ENCODE measurements around the gene ARPC4.
"Not testable (repeated sequence)": the region's sequence is repeated elsewhere in the genome, so short reads cannot be mapped to it uniquely, and the experiment has no call there.

ARPC4 gene

DNA sequence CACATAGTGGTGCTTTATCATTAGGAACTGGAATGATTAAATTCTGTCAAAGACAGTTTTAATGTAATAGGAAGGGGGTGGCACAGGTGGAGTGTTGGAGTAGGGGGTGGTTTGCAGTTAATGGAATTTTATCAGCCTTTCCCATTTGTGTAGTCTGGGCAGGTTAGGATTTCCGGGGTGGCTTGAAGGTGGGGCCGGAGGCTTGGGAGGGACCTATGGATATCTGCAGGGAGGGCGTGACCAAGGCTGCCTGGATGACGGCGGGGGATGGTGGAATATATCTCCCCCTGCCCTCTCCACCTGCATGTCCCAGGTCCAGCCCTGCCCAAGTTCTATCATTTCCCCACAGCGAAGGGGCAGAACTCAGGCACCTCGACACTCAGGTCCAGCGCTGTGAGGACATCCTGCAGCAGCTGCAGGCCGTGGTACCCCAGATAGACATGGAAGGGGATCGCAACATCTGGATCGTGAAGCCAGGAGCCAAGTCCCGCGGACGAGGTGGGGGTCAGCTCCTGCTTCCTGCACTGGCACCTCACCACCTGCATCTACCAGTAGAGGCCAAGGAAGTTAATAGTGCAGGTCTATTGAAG lies 32.7 kb downstream of the ARPC4 start:
- DNase-seq = no peak

DNA sequence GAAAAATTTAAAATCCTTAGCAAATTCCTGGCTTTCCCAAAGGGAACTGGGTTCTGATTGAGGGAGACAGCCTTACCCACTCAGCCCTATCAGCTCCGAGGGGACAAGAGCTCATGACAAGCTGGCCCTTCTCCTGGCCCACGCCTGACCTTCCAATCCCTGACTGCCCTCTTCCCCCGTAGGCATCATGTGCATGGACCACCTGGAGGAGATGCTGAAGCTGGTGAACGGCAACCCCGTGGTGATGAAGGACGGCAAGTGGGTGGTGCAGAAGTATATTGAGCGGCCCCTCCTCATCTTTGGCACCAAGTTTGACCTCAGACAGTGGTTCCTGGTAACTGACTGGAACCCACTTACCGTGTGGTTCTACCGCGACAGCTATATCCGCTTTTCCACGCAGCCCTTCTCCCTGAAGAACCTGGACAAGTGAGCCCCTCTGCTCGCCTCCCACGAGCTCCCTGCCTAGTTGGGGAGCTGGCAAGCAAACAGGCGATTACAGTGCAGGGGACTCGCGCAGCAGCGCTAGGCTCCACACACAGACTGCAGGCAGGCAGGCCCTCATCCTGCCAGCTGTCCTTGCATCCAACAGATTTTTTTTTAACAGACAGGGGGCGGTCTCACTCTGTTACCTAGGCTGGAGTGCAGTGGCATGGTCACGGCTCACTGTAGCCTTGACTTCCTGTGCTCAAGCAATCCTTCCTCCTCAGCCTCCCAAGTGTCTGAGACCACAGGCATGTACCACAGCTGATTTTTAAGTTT lies 34.1 kb downstream of the ARPC4 start:
- peak in 1 of 2 donors; percentile 34 for DNase-seq

DNA sequence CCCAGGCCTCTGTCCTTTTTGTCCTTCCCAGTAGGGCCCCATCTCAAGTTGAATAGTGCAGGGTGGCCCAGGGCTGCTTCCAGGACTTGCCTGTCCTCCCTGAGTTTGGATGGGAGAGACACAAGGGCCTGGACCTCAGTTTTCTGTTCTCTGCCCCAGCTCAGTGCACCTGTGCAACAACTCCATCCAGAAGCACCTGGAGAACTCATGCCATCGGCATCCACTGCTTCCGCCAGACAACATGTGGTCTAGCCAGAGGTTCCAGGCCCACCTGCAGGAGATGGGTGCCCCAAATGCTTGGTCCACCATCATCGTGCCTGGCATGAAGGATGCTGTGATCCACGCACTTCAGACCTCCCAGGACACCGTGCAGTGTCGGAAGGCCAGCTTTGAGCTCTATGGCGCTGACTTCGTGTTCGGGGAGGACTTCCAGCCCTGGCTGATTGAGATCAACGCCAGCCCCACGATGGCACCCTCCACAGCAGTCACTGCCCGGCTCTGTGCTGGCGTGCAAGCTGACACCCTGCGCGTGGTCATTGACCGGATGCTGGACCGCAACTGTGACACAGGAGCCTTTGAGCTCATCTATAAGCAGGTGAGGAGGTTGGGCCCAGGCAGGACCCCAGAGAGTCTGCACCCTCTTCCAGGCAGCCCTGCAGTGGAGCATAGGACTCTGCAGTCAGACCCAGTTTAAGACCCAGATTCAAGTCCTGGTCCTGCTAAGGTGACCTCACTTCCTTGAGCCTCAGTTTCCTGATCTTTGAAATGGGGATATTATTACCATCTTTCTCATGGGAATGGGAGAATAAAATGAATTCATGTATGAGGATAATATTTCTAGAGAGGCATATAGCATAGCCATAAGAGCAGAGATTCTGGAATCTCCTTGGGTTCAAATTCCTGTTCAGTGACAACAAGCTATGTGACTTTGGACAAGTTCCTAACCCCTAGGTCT lies 36.2 kb downstream of the ARPC4 start:
- DNase-seq = no peak

DNA sequence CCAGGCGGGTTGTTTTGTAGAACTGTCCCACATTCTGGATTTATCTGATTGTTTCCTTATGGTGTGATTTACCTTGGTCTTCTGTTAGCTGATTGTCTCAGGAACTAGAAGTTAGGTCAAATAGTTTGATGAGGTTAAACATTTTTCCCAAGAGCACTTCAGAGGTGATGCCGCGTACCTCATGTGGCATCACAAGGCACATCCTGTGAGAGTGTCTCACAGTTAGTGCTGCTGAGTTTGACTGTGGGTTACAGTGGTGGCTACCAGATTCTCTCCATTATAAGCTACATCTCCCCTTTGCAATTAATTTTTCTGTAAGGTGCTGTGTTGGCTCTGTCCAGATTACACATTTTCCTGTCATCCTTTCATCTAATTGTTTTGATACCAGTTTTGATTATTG lies 38.4 kb downstream of the ARPC4 start:
- DNase-seq = no peak

DNA sequence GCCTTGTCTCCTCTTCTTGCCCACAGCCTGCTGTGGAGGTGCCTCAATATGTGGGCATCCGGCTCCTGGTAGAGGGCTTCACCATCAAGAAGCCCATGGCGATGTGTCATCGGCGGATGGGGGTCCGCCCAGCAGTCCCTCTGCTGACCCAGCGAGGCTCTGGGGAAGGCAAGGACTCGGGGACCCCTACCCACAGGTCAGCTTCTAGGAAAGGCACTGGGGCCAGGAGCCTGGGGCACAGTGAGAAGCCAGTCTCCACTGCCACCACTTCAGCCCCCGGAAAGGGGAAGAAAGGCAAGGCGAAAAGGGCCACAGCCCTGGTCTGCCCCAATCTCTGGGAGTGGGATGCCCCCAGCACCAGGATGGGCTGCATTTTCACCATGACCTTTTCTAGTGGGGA lies 40.2 kb downstream of the ARPC4 start:
- DNase-seq = no peak

DNA sequence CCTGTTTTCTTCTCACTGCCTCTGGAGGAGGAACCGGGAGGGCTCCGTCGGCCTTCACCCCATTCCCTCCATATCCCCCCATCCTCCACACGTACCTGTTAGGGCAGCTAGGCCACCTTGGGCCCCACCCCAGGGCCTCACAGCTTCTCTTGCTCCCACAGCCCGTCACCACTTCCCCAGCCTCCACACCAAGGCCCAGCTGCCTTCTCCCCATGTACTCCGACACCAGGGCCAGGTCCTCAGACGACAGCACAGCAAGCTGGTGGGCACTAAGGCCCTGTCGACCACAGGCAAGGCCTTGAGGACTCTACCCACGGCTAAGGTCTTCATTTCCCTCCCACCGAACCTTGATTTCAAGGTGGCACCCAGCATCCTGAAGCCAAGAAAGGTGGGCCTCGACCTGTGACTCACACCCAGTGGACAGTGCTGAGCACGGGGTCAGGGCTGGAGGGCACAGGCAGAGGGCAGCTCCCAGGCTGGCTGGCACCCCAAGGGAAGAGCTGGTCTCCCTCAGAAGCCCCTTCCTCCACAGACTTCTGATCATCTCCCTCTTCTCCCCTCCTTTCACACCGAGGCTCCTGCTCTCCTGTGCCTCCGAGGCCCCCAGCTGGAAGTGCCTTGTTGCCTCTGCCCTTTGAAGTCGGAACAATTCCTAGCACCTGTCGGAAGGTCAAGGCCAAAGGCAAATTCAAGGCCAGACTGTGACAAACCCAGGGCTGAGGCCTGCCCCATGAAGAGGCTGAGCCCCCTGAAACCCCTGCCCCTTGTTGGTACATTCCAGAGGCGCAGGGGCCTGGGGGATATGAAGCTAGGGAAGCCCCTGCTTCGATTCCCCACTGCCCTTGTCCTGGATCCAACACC lies 41.9 kb downstream of the ARPC4 start:
- DNase-seq = no peak

DNA sequence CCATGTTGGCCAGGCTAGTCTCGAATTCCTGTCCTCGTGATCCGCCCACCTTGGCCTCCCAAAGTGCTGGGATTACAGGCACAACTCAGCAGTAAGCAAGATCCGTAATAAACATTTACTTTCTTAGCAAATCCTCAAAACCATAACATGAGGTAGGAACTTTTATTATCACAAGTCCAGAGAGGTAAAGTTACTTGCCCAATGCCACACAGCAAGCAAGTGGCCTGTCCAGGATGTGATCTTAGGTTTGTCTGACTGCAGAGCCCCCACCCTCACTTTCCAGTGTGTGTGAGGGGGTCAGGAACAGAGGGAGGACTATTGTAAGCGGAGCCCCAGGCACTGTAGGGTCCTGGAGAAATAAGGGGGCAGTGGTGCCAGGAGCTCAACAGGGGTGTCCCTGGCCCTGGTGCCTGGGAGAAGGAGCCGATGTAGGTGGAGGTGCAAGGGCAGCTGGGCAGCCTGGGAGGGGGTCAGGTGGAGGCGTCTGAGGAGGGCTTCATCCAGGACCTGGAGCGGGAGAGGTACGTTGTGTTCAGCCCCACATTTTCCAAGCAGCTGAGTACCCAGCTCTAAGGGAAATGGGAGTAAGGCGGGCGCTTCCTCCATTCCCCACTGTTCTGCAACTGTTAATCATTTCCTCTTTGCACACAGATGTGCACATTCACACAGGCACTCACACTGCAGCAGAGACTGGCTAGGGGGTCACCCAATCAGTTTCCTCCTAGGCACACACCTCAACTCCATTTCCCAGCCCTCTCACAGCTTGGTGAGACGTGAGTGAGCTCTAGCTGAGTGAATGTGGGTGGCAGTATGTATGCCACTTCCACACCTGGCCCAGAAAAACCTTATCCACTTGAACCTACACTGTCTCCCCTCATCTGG lies 45.1 kb downstream of the ARPC4 start:
- peak in 1 of 2 donors; percentile 50 for DNase-seq

DNA sequence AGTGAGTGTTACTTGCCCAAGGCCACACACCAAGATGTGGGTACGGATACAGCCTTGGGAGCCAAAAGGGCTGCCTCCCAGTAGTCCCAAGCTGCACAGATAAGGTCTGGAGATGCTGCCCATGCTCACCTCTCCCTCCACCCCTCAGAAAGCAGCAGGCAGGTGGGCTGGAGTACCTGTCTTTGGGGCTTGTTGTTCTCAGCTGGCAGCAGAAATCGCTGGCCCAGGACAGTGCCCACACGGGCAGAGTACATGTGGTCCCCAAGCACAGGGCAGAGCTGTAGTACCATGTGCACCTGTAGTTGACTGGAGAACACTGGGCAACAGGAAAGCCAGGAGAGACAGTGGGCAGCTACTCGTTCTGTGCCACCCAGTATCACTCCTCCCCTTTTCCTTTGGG lies 46.0 kb downstream of the ARPC4 start:
- DNase-seq = no peak

DNA sequence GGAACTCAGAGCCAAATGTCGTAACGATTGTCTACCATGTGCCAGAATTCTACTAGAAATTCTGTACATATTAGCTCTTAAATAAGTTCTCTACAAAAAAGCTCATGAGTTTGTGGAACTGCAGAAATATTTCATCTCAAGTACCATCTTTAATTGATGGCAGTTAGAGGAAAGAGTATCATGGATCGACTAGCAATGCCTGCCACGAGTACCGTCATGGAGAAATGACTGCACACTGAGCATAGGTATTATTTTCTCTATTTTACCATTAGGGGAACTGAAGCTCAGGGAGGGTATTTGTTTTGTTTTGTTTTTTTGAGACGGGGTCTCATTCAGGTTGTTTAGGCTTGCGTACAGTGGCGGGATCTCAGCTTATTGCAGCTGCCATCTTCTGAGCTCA lies 48.1 kb downstream of the ARPC4 start:
- DNase-seq = no peak

DNA sequence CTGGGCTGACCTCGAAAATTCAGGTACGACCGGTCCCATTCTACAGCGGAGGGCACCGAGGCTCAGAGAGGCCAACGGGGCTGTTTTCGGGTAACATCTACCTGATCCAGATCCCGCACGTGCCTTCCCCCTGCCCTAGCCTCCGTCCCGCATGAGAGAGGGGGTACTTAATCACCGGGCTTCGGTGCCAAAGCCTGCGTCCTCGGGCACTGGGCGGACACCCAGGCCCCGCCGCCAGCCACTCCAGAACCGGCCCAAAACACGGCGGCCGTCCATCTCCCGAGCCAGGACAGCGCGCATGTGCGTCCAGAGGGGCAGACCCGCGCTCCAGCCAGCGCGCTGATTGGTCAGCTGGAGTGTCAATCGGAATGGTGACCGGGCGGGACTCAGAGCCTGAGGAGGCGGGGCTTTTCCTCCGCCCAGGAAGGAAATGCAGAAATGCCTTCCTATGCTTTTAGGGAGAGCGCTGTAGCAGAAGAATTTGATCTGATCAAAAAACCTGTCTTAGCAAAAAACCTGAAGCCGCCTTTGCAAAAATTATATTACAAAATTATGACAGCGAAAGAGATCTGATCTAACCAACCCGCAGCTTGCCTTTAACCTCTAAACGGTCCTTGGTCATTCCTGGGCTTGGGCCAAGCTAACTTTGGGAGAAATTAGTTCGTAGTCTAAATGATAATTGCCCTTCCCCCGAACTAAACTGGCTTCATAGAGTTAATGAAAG lies 51.0 kb downstream of the ARPC4 start, which contains the start of gene RPUSD3:
Gene RPUSD3 (minus strand): TSS at position 294 of the 724 bp plus-strand sequence. CDS start 18 bp downstream, at position 276.
- DNase-seq = peak; percentile 83 to 89

DNA sequence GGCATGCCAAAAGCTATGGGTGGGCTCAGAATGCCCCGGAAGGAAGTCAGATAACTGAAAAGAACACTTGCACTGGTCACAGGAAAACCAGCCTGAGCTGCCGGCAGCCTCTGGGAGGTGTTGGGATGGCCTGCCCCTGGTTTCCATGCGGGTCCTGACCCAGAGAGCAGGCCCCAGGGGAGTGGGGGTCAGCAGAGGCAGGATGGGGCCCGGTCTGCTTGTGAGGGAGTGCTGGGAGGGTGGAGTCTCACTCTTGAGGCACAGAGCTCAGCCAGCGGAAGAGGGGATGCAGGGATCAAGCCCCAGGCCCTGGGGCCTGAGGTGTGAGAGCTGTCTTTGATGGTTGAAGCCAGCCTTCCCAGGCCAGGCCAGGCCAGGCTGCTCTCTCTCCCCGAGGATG lies 53.3 kb downstream of the ARPC4 start:
- no peak for DNase-seq

DNA sequence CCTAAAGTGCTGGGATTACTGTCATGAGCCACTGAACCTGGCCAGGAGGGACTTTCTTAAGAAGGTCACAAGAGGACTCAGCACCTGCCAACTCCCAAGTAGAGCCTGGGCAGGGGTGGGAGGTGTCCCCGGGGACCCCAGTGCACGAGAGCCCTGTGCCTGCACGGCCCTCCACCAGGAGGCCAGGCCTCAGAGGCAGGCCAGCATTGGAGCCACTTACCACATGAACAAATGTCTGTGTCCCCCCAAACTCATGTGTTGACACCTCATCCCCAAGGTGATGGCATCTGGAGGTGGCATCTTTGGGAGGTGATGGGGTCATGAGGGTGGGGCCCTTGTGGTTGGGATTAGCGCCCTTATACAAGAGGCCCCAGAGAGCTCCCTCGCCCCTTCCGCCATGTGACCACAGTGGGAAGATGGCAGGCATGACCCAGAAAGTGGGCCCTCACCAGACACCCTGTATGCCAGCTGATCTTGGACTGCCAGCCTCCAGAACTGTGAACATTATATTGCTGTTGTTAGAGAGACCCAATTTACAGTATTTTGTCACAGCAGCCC lies 54.1 kb downstream of the ARPC4 start:
- no peak for DNase-seq

DNA sequence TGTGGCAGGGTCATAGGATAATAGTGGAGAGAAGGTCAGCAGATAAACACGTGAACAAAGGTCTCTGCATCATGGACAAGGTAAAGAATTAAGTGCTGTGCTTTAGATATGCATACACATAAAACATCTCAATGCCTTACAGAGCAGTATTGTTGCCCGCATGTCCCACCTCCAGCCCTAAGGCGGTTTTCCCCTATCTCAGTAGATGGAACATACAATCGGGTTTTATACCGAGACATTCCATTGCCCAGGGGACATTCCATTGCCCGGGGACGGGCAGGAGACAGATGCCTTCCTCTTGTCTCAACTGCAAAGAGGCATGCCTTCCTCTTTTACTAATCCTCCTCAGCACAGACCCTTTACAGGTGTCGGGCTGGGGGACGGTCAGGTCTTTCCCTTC lies 55.0 kb downstream of the ARPC4 start:
- not testable (repeated sequence) for DNase-seq

DNA sequence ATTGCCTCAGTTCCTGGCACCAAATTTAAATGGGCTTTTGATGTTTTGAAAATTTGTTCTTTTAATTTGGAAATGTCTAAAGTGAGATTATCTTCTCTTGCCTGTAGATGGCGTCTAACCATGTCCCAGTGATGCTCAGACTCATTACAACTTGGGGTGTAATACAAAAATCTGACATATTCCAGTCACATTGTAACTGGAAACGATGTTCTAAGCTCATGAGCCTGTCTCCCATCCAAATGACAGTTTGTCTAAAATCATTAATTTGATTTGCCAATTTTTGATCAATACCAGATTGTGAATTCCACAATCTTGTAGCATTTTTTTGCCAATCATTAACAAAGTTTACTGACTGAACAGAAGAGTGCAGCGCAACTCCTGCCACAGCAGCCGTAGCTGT lies 56.0 kb downstream of the ARPC4 start:
- peak in 1 of 2 donors; percentile 6 for DNase-seq

DNA sequence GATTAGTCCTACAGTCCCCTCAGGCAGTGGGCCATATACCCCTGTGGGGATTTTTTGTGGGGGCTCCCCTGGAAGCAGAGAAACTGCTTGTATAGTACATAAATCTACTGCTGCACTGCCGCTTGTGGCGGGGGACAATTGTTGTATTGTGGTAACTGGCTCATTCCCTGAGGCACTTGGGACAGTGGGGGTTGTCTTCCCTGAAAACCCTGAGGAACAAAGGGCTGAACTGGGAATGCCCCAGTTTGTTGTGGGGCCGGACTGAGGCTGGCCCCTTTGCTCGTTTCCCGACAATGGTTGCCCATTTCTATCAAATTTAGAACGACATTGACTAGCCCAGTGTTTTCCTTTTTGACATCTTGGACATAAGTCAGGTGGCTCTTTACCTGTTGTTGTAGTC lies 58.5 kb downstream of the ARPC4 start:
- not testable (repeated sequence) for DNase-seq

DNA sequence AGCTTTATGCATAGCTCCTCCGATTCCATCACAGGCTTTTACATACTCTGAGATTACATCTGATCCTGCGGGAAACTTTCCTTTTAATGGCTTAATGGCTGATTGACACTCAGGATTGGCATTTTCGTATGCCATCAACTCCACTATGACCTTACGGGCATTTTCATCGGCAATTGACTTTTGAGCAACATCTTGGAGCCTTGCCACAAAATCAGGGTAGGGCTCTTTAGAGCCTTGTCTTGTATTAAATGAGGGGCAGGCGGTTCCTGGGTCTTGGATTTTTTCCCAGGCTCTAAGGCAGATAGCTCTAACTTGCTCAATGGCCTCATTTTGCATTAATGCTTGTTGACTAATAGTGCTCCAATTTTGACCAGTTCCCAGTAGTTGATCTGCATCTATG lies 59.0 kb downstream of the ARPC4 start:
- DNase-seq = not testable (repeated sequence)

DNA sequence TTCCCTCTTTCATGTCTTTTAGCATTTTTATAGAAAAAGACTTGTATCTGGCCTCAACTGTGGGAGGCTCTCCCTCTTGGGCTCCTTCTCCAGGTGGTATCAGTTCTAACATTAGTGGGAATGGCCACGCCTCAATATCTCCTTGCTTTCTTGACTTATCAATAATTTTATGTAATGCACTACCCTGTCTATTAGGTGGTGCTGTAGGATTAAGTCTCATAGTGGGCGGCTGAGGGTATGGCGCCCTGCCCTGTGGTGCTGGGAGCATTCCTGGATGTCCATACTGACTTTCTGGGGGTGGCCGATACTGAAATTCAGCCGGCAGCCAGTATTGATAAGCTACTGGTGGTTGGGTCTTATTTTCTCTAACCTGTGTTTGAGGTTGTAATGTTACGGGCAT lies 59.6 kb downstream of the ARPC4 start:
- DNase-seq = no peak

DNA sequence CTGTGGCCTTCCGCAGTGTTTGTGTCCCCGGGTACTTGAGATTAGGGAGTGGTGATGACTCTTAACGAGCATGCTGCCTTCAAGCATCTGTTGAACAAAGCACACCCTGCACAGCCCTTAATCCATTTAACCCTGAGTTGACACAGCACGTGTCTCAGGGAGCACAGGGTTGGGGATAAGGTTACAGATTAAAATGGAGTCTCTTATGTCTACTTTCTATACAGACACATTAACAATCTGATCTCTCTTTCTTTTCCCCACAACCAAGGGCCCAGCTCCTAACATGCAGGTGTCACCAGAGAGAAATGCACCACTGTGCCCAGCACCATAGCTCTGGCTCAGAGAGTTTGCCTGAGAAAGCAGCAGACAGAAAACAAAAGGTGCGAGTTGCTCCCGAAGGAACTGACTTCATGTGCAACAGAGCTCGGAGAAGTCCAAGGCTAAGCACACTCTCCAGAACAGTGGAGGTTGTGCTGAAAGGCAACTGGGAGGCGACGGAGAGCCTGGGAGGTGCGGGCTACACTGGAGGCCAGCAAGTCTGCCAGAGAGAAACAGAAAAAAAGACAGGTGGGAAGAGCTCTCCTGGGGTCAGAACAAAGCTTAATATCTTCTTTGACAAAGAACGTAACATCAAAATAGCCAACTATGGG lies 61.5 kb downstream of the ARPC4 start:
- DNase-seq = not testable (repeated sequence)

DNA sequence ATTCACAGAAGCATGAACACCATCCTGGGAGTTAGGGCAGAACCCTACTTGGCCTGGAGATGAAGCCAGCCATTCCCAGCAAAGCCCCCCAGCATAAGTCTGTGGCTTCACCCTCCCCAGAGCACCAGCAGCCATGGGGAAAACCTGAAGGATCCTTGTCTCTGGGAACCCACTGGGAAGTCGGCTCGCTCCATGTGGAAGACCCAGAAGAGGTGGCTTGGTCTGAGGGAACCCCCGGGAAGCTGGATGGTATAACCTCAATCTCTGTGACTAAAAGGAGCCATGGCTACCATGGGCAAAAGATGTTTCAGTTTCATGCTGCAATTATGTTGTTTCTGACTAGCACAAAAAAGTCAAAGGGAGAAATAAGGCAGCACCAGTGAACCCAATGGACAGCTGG lies 62.7 kb downstream of the ARPC4 start:
- no peak for DNase-seq

All from bone marrow (tissue), 2 donors.